SK-N-SH treated with all-trans-retinoic acid at 6 μM for 48 hours (cell line): ENCODE results near the gene REEP2.
A peak's percentile ranks its signal among the peaks of the same experiment; 100 is the strongest.

Experiments
- ATAC-seq: fragments of 200-7000 bp; cut with Tn5 transposase; 3 replicates; pipeline ENCODE4 v1.9.1; 2020; ENCODE audit warnings: mild to moderate bottlenecking, moderate library complexity
- ARNTL ChIP-seq: fragments of 450-650 bp; formaldehyde crosslinking; IDR thresholded peaks from 2 replicates; pipeline ENCODE4 v1.5.0; 2020; ENCODE audit warnings: low read depth, mild to moderate bottlenecking, moderate library complexity, borderline replicate concordance
- BACH2 ChIP-seq: fragments of 250-450 bp; sonication (Bioruptor Pico); IDR thresholded peaks from 2 replicates; pipeline ENCODE4 v1.9.0; 2021; ENCODE audit warnings: mild to moderate bottlenecking, borderline replicate concordance
- CSRNP3 ChIP-seq: fragments of 250-450 bp; sonication (Bioruptor Pico); IDR thresholded peaks from 2 replicates; pipeline ENCODE4 v1.5.1; 2021; ENCODE audit warnings: mild to moderate bottlenecking, moderate library complexity
- ESRRG ChIP-seq: fragments of 250-450 bp; sonication (Bioruptor Pico); IDR thresholded peaks from 2 replicates; pipeline ENCODE4 v1.6.1; 2021; ENCODE audit warnings: mild to moderate bottlenecking
- GLIS3 ChIP-seq: fragments of 250-450 bp; sonication (Bioruptor Pico); IDR thresholded peaks from 2 replicates; pipeline ENCODE4 v1.5.0; 2020; ENCODE audit warnings: mild to moderate bottlenecking, moderate library complexity
- ISL1 ChIP-seq: fragments of 250-450 bp; sonication (Bioruptor Pico); IDR thresholded peaks from 2 replicates; pipeline ENCODE4 v2.1.2; 2022; ENCODE audit warnings: mild to moderate bottlenecking, moderate library complexity
- OSR1 ChIP-seq: fragments of 250-450 bp; sonication (Bioruptor Pico); IDR thresholded peaks from 2 replicates; pipeline ENCODE4 v1.8.0; 2022; ENCODE audit warnings: moderate library complexity, mild to moderate bottlenecking, inconsistent platforms
- PPARA ChIP-seq: fragments of 250-450 bp; sonication (Bioruptor Pico); IDR thresholded peaks from 2 replicates; pipeline ENCODE4 v1.5.0; 2020; ENCODE audit warnings: mild to moderate bottlenecking, borderline replicate concordance
- RARB ChIP-seq: fragments of 250-450 bp; sonication (Bioruptor Pico); IDR thresholded peaks from 2 replicates; pipeline ENCODE4 v1.8.0; 2021; ENCODE audit warnings: mild to moderate bottlenecking, moderate library complexity
- SNAI2 ChIP-seq: fragments of 250-450 bp; sonication (Bioruptor Pico); IDR thresholded peaks from 2 replicates; pipeline ENCODE4 v1.5.0; 2020; ENCODE audit warnings: mild to moderate bottlenecking, moderate library complexity
- TCF4 ChIP-seq: fragments of 250-450 bp; sonication (Bioruptor Pico); IDR thresholded peaks from 2 replicates; pipeline ENCODE4 v1.8.0; 2021; ENCODE audit warnings: mild to moderate bottlenecking, moderate library complexity, borderline replicate concordance
- TOX ChIP-seq: fragments of 250-450 bp; sonication (Bioruptor Pico); IDR thresholded peaks from 2 replicates; pipeline ENCODE4 v1.8.0; 2021; ENCODE audit warnings: mild to moderate bottlenecking, moderate library complexity, borderline replicate concordance
- TSHZ2 ChIP-seq: fragments of 250-450 bp; sonication (Bioruptor Pico); IDR thresholded peaks from 2 replicates; pipeline ENCODE4 v1.5.0; 2020; ENCODE audit warnings: mild to moderate bottlenecking, moderate library complexity
- ZC3H10 ChIP-seq: fragments of 250-450 bp; sonication (Bioruptor Pico); IDR thresholded peaks from 2 replicates; pipeline ENCODE4 v1.5.1; 2021; ENCODE audit warnings: mild to moderate bottlenecking, moderate library complexity
- ZFP3 ChIP-seq: fragments of 250-450 bp; sonication (Bioruptor Pico); IDR thresholded peaks from 2 replicates; pipeline ENCODE4 v1.5.0; 2020; ENCODE audit warnings: mild to moderate bottlenecking, moderate library complexity
- ZFP30 ChIP-seq: fragments of 450-650 bp; formaldehyde crosslinking; IDR thresholded peaks from 2 replicates; pipeline ENCODE4 v1.5.0; 2022; ENCODE audit warnings: mild to moderate bottlenecking, moderate library complexity
- ZNF565 ChIP-seq: fragments of 450-650 bp; formaldehyde crosslinking; conservative IDR thresholded peaks from 2 replicates; pipeline ENCODE4 v1.5.0; 2020; ENCODE audit warnings: low read depth, mild to moderate bottlenecking, moderate library complexity
- ZNF70 ChIP-seq: fragments of 450-650 bp; formaldehyde crosslinking; IDR thresholded peaks from 2 replicates; pipeline ENCODE4 v1.5.0; 2020; ENCODE audit warnings: mild to moderate bottlenecking, moderate library complexity
- TF ChIP-seq, protein P1 (sequence below): fragments of 250-450 bp; sonication (Bioruptor Pico); IDR thresholded peaks from 2 replicates; pipeline ENCODE4 v1.5.1; 2020; ENCODE audit warnings: low read depth, mild to moderate bottlenecking, moderate library complexity
- TF ChIP-seq, protein P2 (sequence below): fragments of 250-450 bp; sonication (Bioruptor Pico); IDR thresholded peaks from 2 replicates; pipeline ENCODE4 v1.8.0; 2020; ENCODE audit warnings: mild to moderate bottlenecking, moderate library complexity, borderline replicate concordance
- TF ChIP-seq, protein P3 (sequence below): fragments of 250-450 bp; sonication (Bioruptor Pico); IDR thresholded peaks from 2 replicates; pipeline ENCODE4 v1.8.0; 2021; ENCODE audit warnings: low read depth, mild to moderate bottlenecking, moderate library complexity, borderline replicate concordance

Gene REEP2

GRCh38 chr5:138439477-138440158 is 761 bp downstream of the REEP2 start:
- ATAC-seq, result peak; percentile 70
- TF ChIP-seq ZC3H10 (CRISPR knock-in tag) (no peak), PPARA (CRISPR knock-in tag) (no peak), RARB (no peak), ESRRG (CRISPR knock-in tag) (no peak), ZFP30 (CRISPR knock-in tag) (no peak)

DNA sequence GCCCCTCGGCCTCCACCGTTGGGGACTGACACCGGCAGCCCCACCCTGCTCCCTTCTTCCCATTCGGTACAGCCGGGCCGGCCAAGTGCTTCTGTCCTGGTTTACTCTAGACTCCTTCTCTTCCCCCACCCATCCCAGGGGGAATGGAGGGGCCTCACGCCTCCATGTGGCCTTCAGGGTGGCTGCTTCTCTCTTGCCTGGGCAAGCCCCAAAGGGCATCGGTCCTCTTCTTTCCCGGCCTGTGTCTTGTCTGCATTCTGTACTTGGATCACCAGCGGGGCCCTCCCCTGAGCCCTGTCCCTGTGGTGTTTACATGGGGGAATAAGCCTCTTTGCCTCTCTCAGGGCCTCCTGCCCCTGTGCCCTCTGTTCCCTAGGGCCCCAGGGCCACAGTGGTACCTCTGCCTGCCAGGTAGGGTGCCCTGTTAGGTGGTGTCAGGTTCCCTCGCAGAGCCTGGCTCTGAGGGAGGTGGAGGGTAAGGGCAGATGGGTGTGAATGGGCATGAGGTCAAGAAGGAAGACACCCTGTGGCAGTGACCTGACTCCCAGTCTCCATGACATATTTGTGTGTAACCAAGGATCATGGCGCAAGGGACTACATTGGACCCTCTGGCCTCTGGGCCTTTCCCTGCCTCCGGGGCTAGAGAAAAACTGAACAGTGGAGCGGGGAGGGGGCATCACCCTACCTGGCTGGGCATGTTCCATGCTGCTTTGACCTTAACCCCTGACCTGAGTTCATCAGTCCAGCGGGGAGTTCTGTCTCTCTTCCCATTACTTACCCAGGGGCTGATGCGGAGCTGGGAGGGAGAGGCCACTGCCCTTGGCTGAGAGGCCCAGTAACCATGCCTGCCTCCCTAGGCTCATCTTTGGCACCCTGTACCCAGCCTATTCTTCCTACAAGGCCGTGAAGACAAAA is 1.6 kb downstream of the REEP2 start:
- no peak for TF ChIP-seq ISL1 (CRISPR knock-in tag)
- TF ChIP-seq RARB, result no peak
- TF ChIP-seq TCF4, result no peak
- no peak for TF ChIP-seq CSRNP3 (CRISPR knock-in tag)
- TF ChIP-seq ZFP30 (CRISPR knock-in tag), result no peak
- TF ChIP-seq ZC3H10 (CRISPR knock-in tag), result no peak
- TF ChIP-seq TOX (CRISPR knock-in tag), result no peak
- TF ChIP-seq, protein P1, sequence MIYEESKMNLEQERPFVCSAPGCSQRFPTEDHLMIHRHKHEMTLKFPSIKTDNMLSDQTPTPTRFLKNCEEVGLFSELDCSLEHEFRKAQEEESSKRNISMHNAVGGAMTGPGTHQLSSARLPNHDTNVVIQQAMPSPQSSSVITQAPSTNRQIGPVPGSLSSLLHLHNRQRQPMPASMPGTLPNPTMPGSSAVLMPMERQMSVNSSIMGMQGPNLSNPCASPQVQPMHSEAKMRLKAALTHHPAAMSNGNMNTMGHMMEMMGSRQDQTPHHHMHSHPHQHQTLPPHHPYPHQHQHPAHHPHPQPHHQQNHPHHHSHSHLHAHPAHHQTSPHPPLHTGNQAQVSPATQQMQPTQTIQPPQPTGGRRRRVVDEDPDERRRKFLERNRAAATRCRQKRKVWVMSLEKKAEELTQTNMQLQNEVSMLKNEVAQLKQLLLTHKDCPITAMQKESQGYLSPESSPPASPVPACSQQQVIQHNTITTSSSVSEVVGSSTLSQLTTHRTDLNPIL (CRISPR knock-in tag), result no peak
- TF ChIP-seq, protein P2, sequence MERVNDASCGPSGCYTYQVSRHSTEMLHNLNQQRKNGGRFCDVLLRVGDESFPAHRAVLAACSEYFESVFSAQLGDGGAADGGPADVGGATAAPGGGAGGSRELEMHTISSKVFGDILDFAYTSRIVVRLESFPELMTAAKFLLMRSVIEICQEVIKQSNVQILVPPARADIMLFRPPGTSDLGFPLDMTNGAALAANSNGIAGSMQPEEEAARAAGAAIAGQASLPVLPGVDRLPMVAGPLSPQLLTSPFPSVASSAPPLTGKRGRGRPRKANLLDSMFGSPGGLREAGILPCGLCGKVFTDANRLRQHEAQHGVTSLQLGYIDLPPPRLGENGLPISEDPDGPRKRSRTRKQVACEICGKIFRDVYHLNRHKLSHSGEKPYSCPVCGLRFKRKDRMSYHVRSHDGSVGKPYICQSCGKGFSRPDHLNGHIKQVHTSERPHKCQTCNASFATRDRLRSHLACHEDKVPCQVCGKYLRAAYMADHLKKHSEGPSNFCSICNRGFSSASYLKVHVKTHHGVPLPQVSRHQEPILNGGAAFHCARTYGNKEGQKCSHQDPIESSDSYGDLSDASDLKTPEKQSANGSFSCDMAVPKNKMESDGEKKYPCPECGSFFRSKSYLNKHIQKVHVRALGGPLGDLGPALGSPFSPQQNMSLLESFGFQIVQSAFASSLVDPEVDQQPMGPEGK (CRISPR knock-in tag), result no peak
- no peak for TF ChIP-seq SNAI2 (CRISPR knock-in tag)
- no peak for TF ChIP-seq PPARA (CRISPR knock-in tag)
- no peak for TF ChIP-seq ZFP3 (CRISPR knock-in tag)
- TF ChIP-seq, protein P3, sequence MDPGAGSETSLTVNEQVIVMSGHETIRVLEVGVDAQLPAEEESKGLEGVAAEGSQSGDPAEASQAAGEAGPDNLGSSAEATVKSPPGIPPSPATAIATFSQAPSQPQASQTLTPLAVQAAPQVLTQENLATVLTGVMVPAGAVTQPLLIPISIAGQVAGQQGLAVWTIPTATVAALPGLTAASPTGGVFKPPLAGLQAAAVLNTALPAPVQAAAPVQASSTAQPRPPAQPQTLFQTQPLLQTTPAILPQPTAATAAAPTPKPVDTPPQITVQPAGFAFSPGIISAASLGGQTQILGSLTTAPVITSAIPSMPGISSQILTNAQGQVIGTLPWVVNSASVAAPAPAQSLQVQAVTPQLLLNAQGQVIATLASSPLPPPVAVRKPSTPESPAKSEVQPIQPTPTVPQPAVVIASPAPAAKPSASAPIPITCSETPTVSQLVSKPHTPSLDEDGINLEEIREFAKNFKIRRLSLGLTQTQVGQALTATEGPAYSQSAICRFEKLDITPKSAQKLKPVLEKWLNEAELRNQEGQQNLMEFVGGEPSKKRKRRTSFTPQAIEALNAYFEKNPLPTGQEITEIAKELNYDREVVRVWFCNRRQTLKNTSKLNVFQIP (CRISPR knock-in tag), result no peak
- no peak for TF ChIP-seq ESRRG (CRISPR knock-in tag)
- TF ChIP-seq OSR1 (CRISPR knock-in tag), result no peak
- ATAC-seq, result no peak

- no peak for TF ChIP-seq ZFP3 (CRISPR knock-in tag)
- TF ChIP-seq OSR1 (CRISPR knock-in tag), result no peak
- TF ChIP-seq, protein P1 (CRISPR knock-in tag), result no peak
- TF ChIP-seq TCF4, result no peak
- TF ChIP-seq TSHZ2 (CRISPR knock-in tag), result no peak
- TF ChIP-seq, protein P3 (CRISPR knock-in tag), result no peak
- no peak for TF ChIP-seq ZC3H10 (CRISPR knock-in tag)
- no peak for TF ChIP-seq ARNTL (CRISPR knock-in tag)
- TF ChIP-seq PPARA (CRISPR knock-in tag), result no peak
- TF ChIP-seq GLIS3 (CRISPR knock-in tag), result no peak
- no peak for TF ChIP-seq ZNF565 (CRISPR knock-in tag)
- no peak for TF ChIP-seq ESRRG (CRISPR knock-in tag)
- TF ChIP-seq SNAI2 (CRISPR knock-in tag), result no peak
- no peak for TF ChIP-seq ZFP30 (CRISPR knock-in tag)
- no peak for TF ChIP-seq RARB
- no peak for TF ChIP-seq ZNF70 (CRISPR knock-in tag)
- no peak for TF ChIP-seq TOX (CRISPR knock-in tag)
- TF ChIP-seq BACH2 (CRISPR knock-in tag), result no peak
- no peak for ATAC-seq
Measured at GRCh38 chr5:138441221-138441620, 2.4 kb downstream of the REEP2 start.
